Smooth muscle cell (in vitro differentiated cells): ENCODE data around the gene RIT2. TPM values are rescaled to one million over a fixed set of nuclear protein-coding genes. Genes with fewer than 3 reads are reported as not detected.

Source experiments
- DNase-seq: peaks from one replicate; lab custom pipeline; 2025; ENCODE audit not compliant: unreplicated experiment; lab: John Stamatoyannopoulos, UW
- H2AFZ ChIP-seq: fragments of 200-600 bp; sonication (generic); 2 replicates; pipeline ENCODE4 v1.6.0; 2016; ENCODE audit warnings: antibody characterized with exemption, low read depth, mild to moderate bottlenecking
- H3F3A ChIP-seq: fragments of 200-600 bp; sonication (generic); 2 replicates; pipeline ENCODE4 v1.6.0; 2017; ENCODE audit warnings: antibody characterized with exemption, low read depth
- H3K27ac ChIP-seq: fragments of 200-600 bp; sonication (generic); 2 replicates; pipeline ENCODE4 v1.5.1; 2016; ENCODE audit warnings: low read depth, mild to moderate bottlenecking
- H3K27me3 ChIP-seq: fragments of 200-600 bp; sonication (generic); 2 replicates; pipeline ENCODE4 v1.6.1; 2016; ENCODE audit warnings: low read depth, mild to moderate bottlenecking
- H3K36me3 ChIP-seq: fragments of 200-600 bp; sonication (generic); 2 replicates; pipeline ENCODE4 v1.5.1; 2016; ENCODE audit warnings: low read depth
- H3K4me1 ChIP-seq: fragments of 200-600 bp; sonication (generic); 2 replicates; pipeline ENCODE4 v1.5.1; 2016; ENCODE audit warnings: low read depth
- H3K4me2 ChIP-seq: fragments of 200-600 bp; sonication (generic); 2 replicates; pipeline ENCODE4 v1.6.0; 2016; ENCODE audit warnings: mild to moderate bottlenecking
- H3K4me3 ChIP-seq: fragments of 200-600 bp; sonication (generic); 2 replicates; pipeline ENCODE4 v1.5.1; 2016; ENCODE audit warnings: mild to moderate bottlenecking
- H3K79me2 ChIP-seq: fragments of 200-600 bp; sonication (generic); 2 replicates; pipeline ENCODE4 v1.6.0; 2016; ENCODE audit warnings: low read depth, mild to moderate bottlenecking
- H3K9ac ChIP-seq: fragments of 200-600 bp; sonication (generic); 2 replicates; pipeline ENCODE4 v1.6.0; 2016; ENCODE audit warnings: low read depth
- H3K9me3 ChIP-seq: fragments of 200-600 bp; sonication (generic); replicated peaks from 2 replicates; pipeline ENCODE4 v1.5.1; 2016; ENCODE audit warnings: low read depth
- H4K20me1 ChIP-seq: fragments of 200-600 bp; sonication (generic); 2 replicates; pipeline ENCODE4 v1.6.0; 2016; ENCODE audit warnings: low read depth
- WGBS: methylation state at CpG from one replicate; pipeline ENCODE4 v1.1.7; 2016; ENCODE audit warnings: low lambda C conversion rate; 5-methylcytosine and 5-hydroxymethylcytosine counted together
- polyA plus RNA-seq: library from polyadenylated mRNA; unstranded; fragments of >200 nt; fragmentation: Nextera tagmentation; extraction: Ambion mirVana; gene quantifications from 2 replicates; pipeline ENCODE4 v1.2.1, GENCODE V29; 2016
- total RNA-seq: library from RNA; depleted of rRNA; stranded (reverse); fragments of >200 nt; gene quantifications from 2 replicates; pipeline ENCODE4 v1.2.3, GENCODE V29; 2014
- TF ChIP-seq, protein P1 (sequence below): fragments of 200-600 bp; sonication (generic); IDR thresholded peaks from 2 replicates; pipeline ENCODE4 v1.5.1; 2017; ENCODE audit warnings: borderline replicate concordance, mild to moderate bottlenecking, antibody characterized with exemption; ENCODE audit not compliant: insufficient read depth, poor library complexity, severe bottlenecking

RIT2 gene
- total and polyA plus RNA-seq, 2 experiments from 2014 or later = not detected

DNA sequence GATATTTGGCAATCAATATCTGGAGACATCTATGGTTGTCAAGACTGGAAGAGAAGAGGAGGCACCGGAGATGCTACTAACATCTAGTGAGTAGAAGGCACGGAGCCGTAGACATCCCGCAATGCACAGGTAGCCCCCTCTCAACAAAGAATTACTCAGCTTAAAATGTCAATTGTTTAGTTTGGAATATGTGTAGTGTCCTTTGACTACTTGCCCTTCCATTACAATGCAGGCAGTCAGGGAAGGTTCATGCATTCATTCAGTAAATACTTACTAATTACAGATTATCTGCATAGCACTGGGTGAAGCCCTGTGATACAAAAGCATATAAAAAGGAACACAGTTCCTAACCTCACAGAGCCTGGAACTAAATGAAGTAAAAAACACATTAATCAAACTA, 294.0 kb downstream of the RIT2 start:
- Histone ChIP-seq H3K36me3 (no peaks in the 10 kb centered on the region), H3F3A (no peaks in the 10 kb centered on the region), H3K9me3 (no peaks in the 10 kb centered on the region), H3K9ac (no peak overlapping the region), H4K20me1 (no peaks in the 10 kb centered on the region), H3K4me2 (no peak overlapping the region), H2AFZ (no peak overlapping the region), H3K4me3 (no peak overlapping the region), H3K4me1 (no peaks in the 10 kb centered on the region), H3K27me3 (no peaks in the 10 kb centered on the region), H3K27ac (no peak overlapping the region), H3K79me2 (no peaks in the 10 kb centered on the region)
- TF ChIP-seq, protein P1, sequence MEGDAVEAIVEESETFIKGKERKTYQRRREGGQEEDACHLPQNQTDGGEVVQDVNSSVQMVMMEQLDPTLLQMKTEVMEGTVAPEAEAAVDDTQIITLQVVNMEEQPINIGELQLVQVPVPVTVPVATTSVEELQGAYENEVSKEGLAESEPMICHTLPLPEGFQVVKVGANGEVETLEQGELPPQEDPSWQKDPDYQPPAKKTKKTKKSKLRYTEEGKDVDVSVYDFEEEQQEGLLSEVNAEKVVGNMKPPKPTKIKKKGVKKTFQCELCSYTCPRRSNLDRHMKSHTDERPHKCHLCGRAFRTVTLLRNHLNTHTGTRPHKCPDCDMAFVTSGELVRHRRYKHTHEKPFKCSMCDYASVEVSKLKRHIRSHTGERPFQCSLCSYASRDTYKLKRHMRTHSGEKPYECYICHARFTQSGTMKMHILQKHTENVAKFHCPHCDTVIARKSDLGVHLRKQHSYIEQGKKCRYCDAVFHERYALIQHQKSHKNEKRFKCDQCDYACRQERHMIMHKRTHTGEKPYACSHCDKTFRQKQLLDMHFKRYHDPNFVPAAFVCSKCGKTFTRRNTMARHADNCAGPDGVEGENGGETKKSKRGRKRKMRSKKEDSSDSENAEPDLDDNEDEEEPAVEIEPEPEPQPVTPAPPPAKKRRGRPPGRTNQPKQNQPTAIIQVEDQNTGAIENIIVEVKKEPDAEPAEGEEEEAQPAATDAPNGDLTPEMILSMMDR = no peak
- DNase-seq = no peak
- 95% methylated on average over 4 of the region's 4 CpGs for WGBS

DNA sequence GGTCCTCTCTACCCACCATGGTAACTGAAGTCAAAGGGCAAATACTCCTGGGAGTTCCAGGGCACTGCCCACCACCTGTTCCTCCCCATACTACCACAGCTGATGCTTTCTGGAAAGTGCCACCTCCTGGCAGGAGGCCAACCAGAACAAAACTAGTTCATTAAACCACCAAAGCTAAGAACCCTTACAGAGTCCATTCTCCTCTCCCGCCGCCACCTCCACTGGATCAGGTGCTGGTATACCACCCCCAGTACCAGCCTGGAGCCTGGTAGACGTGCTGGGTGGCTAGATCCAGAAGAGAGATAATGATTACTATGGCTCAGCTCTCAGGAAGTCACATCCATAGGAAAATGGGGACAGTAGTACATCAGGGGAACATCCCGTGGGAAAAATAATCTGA, 300.9 kb downstream of the RIT2 start:
- no peak for DNase-seq
- no peaks in the 10 kb centered on the region for H3K79me2 ChIP-seq
- no peaks in the 10 kb centered on the region for H3K27me3 ChIP-seq
- no peak overlapping the region for H3K27ac ChIP-seq
- no peak overlapping the region for H3K4me2 ChIP-seq
- H2AFZ ChIP-seq = no peak overlapping the region
- TF ChIP-seq, protein P1 = no peak
- H3K9ac ChIP-seq = no peak overlapping the region
- H3K4me1 ChIP-seq = no peaks in the 10 kb centered on the region
- WGBS = over 99% methylated on average over 4 of the region's 4 CpGs
- H3K36me3 ChIP-seq = no peaks in the 10 kb centered on the region
- no peak overlapping the region for H3K4me3 ChIP-seq
- H4K20me1 ChIP-seq = no peaks in the 10 kb centered on the region
- no peaks in the 10 kb centered on the region for H3K9me3 ChIP-seq
- H3F3A ChIP-seq = no peaks in the 10 kb centered on the region

DNA sequence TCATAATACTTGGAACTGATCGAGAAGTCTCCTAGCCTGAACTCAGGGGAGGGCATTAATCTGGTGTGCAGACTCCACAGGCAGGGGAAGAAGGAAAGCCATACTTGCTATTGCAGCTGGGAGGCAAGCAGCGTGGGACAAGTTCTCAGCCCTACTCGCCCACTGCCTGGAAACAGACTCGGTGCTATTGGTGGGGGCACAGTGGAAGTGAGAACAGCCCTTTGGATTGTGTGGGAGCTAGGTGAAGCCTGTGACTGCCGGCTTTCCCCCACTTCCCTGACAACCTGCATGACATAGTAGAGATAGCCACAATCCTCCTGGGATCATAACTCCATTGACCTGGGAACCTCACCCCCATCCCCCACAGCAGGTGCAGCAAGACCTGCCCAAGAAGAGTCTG, 301.3 kb downstream of the RIT2 start:
- DNase-seq = no peak
- peak overlapping the region; percentile 45 for H3K4me2 ChIP-seq
- no peaks in the 10 kb centered on the region for H3K36me3 ChIP-seq
- H3K27ac ChIP-seq = no peak overlapping the region
- peak overlapping the region; percentile 26 for H2AFZ ChIP-seq
- 99% methylated on average over 5 of the region's 5 CpGs for WGBS
- H3K4me3 ChIP-seq = no peak overlapping the region
- no peaks in the 10 kb centered on the region for H3F3A ChIP-seq
- TF ChIP-seq, protein P1 = no peak
- no peaks in the 10 kb centered on the region for H3K27me3 ChIP-seq
- H3K4me1 ChIP-seq = no peaks in the 10 kb centered on the region
- H3K9me3 ChIP-seq = no peaks in the 10 kb centered on the region
- no peaks in the 10 kb centered on the region for H3K79me2 ChIP-seq
- no peaks in the 10 kb centered on the region for H4K20me1 ChIP-seq
- no peak overlapping the region for H3K9ac ChIP-seq

DNA sequence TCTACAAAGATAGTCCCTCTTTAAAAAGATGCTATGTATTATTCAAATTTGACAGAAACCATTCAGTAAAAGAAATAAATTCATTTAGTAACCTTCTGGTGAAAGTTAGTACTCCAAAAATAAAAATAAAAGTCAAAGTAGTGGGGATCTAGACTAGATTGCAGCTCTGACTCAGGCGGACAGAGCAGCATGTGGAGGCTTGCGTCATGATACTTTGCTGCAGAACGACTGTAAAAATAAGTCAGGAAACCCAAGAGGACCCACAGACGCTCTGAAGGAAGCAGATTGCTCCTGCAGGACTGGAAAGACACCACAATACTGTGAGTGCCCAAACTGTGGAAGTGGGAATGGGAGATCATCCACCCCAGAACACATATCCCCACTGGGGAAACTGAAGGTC, 301.9 kb downstream of the RIT2 start:
- Histone ChIP-seq H3K4me2 (peak overlapping the region; percentile 45), H3K9ac (no peak overlapping the region), H3K79me2 (no peaks in the 10 kb centered on the region), H3K4me1 (peaks cover 1% of the 10 kb centered on the region), H3K9me3 (no peaks in the 10 kb centered on the region), H3K4me3 (no peak overlapping the region), H3K27ac (peak overlapping the region; percentile 50), H2AFZ (peak overlapping the region; percentile 26), H4K20me1 (no peaks in the 10 kb centered on the region), H3K27me3 (no peaks in the 10 kb centered on the region), H3K36me3 (no peaks in the 10 kb centered on the region), H3F3A (no peaks in the 10 kb centered on the region)
- TF ChIP-seq, protein P1 = no peak
- no peak for DNase-seq
- 10% methylated on average over 4 of the region's 4 CpGs for WGBS
